ENCODE results near the gene DIS3L2. TPM values are rescaled to one million over a fixed set of nuclear protein-coding genes. Genes with fewer than 3 reads are reported as not detected.

The DIS3L2 gene
- total and polyA plus RNA-seq, 12 donors = 20.0 to 54.7 (median 30.5) TPM

- H3K27ac ChIP-seq = no peak overlapping the region
- DNase-seq = no peak
- H3K4me3 ChIP-seq = no peak overlapping the region
- no peak for TF ChIP-seq POLR2A (IDR thresholded peaks at IDR 0.05)
- no peak for TF ChIP-seq CTCF (IDR thresholded peaks at IDR 0.05)
- 80 to 86% (median 83%) methylated on average over 5 of the region's 5 CpGs for WGBS, 4 donors
- no peaks in the 10 kb centered on the region for H3K27me3 ChIP-seq
- H3K9me3 ChIP-seq (replicated peaks in 1 of 3) = no peaks in the 10 kb centered on the region
- H3K36me3 ChIP-seq (replicated peaks in 1 of 2) = no peaks in the 10 kb centered on the region
- no peaks in the 10 kb centered on the region for H3K4me1 ChIP-seq (replicated peaks in 1 of 2)
- intact Hi-C loops (cut with DNase I) = no loop called here
Measured at GRCh38 chr2:232299084-232299483, 337.6 kb downstream of the DIS3L2 start.

DNA sequence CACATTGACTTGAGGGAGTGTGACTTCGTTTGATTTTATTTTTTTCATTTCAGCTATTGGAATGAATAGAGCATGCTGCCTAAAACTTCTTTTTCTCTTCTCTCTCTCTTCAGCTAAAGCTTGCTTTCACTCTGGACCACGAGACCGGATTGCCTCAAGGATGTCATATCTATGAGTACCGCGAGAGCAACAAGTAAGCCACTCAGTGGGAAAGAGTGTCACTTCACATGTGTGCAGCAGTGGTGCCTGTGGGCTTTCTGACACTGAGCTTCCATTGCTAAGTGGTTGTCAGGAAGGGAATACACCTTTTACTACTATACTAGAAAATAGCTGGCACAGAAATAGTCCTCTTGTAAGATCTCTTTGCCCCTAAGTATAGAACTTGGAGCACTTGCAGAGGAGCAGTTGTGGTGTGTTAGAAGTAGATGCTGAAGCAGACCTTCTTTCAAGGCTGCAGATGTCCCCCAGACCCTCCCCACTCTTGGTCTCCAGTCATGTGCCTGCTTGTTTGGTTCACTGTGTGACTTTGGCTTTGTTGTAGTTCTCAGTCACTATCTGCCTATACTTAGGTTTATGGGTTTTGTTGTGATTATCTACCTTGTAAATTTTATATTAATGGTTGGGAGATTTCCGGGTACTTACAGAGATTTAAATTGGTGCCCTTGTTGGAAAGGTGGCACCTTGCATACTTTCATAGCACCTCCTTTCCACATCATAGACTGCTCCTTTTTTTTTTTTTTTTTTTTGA lies 338.6 kb downstream of the DIS3L2 start:
- no peaks in the 10 kb centered on the region for H3K4me1 ChIP-seq (replicated peaks in 1 of 2)
- WGBS, 4 donors = 92 to 96% (median 95%) methylated on average over 6 of the region's 6 CpGs
- TF ChIP-seq CTCF (IDR thresholded peaks at IDR 0.05) = no peak
- no peak overlapping the region for H3K27ac ChIP-seq
- H3K36me3 ChIP-seq (replicated peaks in 1 of 2) = no peaks in the 10 kb centered on the region
- H3K4me3 ChIP-seq = no peak overlapping the region
- no peaks in the 10 kb centered on the region for H3K9me3 ChIP-seq (replicated peaks in 1 of 3)
- H3K27me3 ChIP-seq = no peaks in the 10 kb centered on the region
- intact Hi-C loops (cut with DNase I) = no loop called here
- DNase-seq = no peak

- Histone ChIP-seq H3K9me3 (replicated peaks in 1 of 3) (no peaks in the 10 kb centered on the region), H3K4me3 (no peak overlapping the region), H3K4me1 (replicated peaks in 1 of 2) (no peaks in the 10 kb centered on the region), H3K36me3 (replicated peaks in 1 of 2) (no peaks in the 10 kb centered on the region), H3K27me3 (no peaks in the 10 kb centered on the region), H3K27ac (no peak overlapping the region)
- intact Hi-C loops (cut with DNase I) = no loop called here
- no peak for DNase-seq
- TF ChIP-seq CTCF (IDR thresholded peaks at IDR 0.05) (no peak), POLR2A (IDR thresholded peaks at IDR 0.05) (no peak)
- 79 to 85% (median 81%) methylated on average over 6 of the region's 6 CpGs for WGBS, 4 donors
Measured at GRCh38 chr2:232300894-232301387, 339.4 kb downstream of the DIS3L2 start.

DNA sequence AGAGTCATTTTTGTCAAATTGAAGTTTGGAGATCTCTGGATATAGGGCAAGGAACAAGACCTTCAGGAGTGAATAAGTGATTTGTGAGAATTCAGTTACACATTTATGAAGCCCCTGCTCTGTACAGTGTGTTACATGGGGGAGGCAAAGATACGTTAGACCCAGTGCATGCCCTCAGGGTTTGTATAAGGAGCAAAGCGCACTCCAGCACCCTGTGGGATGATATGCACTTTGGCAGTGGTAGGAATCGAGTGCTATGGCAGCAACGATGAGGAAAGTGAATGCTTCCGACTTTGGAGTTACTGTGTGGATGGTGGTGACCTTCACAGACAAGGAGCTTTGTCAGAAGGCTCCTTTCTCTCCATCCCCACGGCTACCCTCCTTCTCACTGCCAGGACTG lies 342.7 kb downstream of the DIS3L2 start:
- TF ChIP-seq POLR2A (IDR thresholded peaks at IDR 0.05) (no peak), CTCF (IDR thresholded peaks at IDR 0.05) (no peak)
- intact Hi-C loops (cut with DNase I) = no loop called here
- DNase-seq = no peak
- Histone ChIP-seq H3K36me3 (replicated peaks in 1 of 2) (no peaks in the 10 kb centered on the region), H3K4me3 (no peak overlapping the region), H3K27me3 (no peaks in the 10 kb centered on the region), H3K4me1 (replicated peaks in 1 of 2) (peaks cover 0 to 9% of the 10 kb centered on the region in 2 donors), H3K9me3 (replicated peaks in 1 of 3) (no peaks in the 10 kb centered on the region), H3K27ac (no peak overlapping the region)
- 92 to 97% (median 95%) methylated on average over 6 of the region's 6 CpGs for WGBS, 4 donors
